Progenitor cell of endocrine pancreas (in vitro differentiated cells): ENCODE measurements around the gene PTPN2. TPM values are rescaled to one million over a fixed set of nuclear protein-coding genes. Genes with fewer than 3 reads are reported as not detected.

Experiments
- DNase-seq: peaks from one replicate; pipeline ENCODE4 v3.0.0; 2021; ENCODE audit warnings: low spot score; ENCODE audit not compliant: unreplicated experiment
- H3K27ac Mint-ChIP-seq: 2 replicates; pipeline ENCODE4 v1.8.0; 2021; ENCODE audit warnings: mild to moderate bottlenecking, moderate library complexity, mixed read lengths
- H3K27me3 Mint-ChIP-seq: 2 replicates; pipeline ENCODE4 v1.8.0; 2021; ENCODE audit warnings: mixed read lengths
- H3K36me3 Mint-ChIP-seq: 2 replicates; pipeline ENCODE4 v1.8.0; 2022; ENCODE audit warnings: mixed read lengths; ENCODE audit not compliant: insufficient read depth
- H3K4me1 Mint-ChIP-seq: 2 replicates; pipeline ENCODE4 v1.8.0; 2021; ENCODE audit warnings: low read depth, mixed read lengths
- H3K4me3 Mint-ChIP-seq: 2 replicates; pipeline ENCODE4 v1.8.0; 2021; ENCODE audit warnings: low read depth, mild to moderate bottlenecking, moderate library complexity, mixed read lengths
- H3K9me3 Mint-ChIP-seq: 2 replicates; pipeline ENCODE4 v1.8.0; 2021; ENCODE audit warnings: low read depth, mixed read lengths
- total RNA-seq: library from RNA; stranded (reverse); gene quantifications from 2 replicates; pipeline ENCODE4 v1.2.1, GENCODE V29; 2021
- TF ChIP-seq, protein P1 (sequence below): fragments of 200-600 bp; sonication (generic); IDR thresholded peaks from one replicate; pipeline ENCODE4 v1.5.0; 2021; ENCODE audit warnings: antibody characterized with exemption, mild to moderate bottlenecking; ENCODE audit not compliant: unreplicated experiment

Gene PTPN2
- total RNA-seq, 1 donor from 2014 or later = 45.1 TPM

DNA sequence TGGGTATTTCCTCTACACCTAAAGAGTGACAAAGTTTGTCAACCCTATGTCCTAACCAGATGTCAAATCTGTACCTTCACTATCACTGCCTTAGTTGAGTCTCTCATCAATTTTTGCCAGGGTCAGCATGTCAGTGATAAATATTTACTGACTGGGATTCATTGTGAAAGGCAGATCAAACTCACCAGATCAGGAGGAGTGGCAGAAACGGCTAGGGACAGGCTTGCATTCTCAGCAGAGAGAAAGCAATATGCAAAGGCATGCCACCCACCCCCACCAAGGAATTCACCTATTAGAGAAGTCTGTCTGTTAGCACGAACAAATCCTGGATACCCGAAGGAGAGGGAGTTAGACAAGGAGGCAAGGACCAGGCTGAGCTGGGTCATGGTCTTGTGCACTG, 62.6 kb downstream of the PTPN2 start:
- Mint-ChIP-seq H3K4me1 (peaks cover 4% of the 10 kb centered on the region), H3K4me3 (no peak overlapping the region), H3K27ac (peak overlapping the region; percentile 63), H3K27me3 (no peaks in the 10 kb centered on the region), H3K36me3 (peaks cover 19% of the 10 kb centered on the region), H3K9me3 (no peaks in the 10 kb centered on the region)
- DNase-seq = no peak
- TF ChIP-seq, protein P1, sequence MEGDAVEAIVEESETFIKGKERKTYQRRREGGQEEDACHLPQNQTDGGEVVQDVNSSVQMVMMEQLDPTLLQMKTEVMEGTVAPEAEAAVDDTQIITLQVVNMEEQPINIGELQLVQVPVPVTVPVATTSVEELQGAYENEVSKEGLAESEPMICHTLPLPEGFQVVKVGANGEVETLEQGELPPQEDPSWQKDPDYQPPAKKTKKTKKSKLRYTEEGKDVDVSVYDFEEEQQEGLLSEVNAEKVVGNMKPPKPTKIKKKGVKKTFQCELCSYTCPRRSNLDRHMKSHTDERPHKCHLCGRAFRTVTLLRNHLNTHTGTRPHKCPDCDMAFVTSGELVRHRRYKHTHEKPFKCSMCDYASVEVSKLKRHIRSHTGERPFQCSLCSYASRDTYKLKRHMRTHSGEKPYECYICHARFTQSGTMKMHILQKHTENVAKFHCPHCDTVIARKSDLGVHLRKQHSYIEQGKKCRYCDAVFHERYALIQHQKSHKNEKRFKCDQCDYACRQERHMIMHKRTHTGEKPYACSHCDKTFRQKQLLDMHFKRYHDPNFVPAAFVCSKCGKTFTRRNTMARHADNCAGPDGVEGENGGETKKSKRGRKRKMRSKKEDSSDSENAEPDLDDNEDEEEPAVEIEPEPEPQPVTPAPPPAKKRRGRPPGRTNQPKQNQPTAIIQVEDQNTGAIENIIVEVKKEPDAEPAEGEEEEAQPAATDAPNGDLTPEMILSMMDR = no peak

DNA sequence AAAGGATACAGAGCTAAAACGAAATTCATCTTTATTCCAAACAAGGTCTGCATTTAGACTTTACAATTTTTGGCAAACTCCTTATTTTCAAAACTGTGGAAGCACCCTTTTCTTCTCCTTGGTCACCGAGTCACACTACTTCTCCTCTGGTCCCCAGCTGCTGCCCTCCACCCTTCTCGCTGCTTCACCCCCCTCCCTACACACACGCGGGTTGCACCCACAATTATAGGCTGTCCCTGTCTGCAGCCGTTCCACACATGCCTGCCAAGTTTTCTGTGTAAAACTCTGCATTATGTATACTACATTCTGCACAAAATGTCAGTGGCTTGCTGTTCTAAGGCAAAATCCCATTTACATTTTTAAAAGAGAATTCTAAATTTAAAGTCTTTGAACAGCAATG, 63.5 kb downstream of the PTPN2 start:
- TF ChIP-seq, protein P1 = no peak
- H3K27me3 Mint-ChIP-seq = no peaks in the 10 kb centered on the region
- H3K4me3 Mint-ChIP-seq = no peak overlapping the region
- peaks cover 4% of the 10 kb centered on the region for H3K4me1 Mint-ChIP-seq
- H3K27ac Mint-ChIP-seq = peak overlapping the region; percentile 75
- peaks cover 23% of the 10 kb centered on the region for H3K36me3 Mint-ChIP-seq
- DNase-seq = no peak
- no peaks in the 10 kb centered on the region for H3K9me3 Mint-ChIP-seq

DNA sequence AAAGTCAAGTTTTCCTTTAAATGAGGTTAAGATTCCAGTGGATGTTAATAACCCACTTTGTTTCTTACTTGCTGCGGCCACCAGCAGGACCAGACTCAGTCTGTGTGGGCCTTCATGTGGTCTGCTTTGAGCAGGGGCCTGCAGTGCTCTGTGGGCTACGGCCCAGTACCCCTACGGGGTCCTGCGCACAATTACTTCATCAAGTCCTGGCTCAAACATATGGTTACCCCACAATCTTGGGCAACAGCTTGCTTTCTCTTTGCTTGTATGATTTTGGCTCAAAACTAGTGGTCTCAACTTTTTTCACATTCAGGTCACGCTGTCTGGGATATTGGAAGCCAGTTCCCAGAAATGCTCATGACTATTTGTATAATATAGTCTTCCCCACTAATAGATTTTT, 64.2 kb downstream of the PTPN2 start:
- peaks cover 20% of the 10 kb centered on the region for H3K36me3 Mint-ChIP-seq
- no peaks in the 10 kb centered on the region for H3K27me3 Mint-ChIP-seq
- H3K27ac Mint-ChIP-seq = no peak overlapping the region
- H3K9me3 Mint-ChIP-seq = no peaks in the 10 kb centered on the region
- TF ChIP-seq, protein P1 = no peak
- peaks cover 4% of the 10 kb centered on the region for H3K4me1 Mint-ChIP-seq
- DNase-seq = no peak
- no peak overlapping the region for H3K4me3 Mint-ChIP-seq

DNA sequence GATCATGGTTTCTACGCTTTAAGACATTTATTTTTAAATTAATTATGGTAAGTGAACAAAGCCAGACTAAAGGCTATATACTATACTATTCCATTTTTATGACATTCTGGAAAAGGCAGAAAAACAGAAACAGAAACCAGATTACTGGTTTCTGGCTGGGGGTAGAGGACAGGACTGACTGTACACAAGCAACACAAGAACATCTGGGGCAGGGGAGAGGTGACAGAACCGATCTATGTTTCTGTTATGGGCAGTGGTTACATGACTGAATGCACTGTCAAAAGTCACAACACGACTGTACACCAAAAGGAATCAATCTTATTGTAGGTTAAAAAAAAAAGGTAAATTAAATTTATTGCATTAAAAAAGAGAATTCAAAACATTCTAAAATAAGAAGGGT, 64.7 kb downstream of the PTPN2 start:
- no peak for DNase-seq
- peaks cover 19% of the 10 kb centered on the region for H3K36me3 Mint-ChIP-seq

DNA sequence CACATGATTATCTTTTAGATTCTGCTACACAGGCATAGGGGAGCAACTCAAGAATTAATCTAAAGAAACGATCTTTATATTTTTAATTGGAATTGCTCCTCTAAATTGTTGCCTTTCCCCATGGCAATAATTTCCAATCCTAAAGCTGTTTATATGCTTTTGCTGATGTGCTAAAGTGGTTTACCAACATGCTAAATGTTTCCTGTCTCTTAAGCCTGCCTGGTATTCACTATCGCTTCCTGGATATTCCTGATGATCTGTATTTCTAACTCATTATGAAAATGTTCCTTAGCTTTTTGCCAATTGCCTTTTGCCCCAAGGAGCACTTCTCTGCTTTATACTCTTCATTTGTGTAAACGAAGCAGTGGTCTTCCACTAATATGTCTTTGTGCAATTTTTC, 65.8 kb downstream of the PTPN2 start:
- peaks cover 4% of the 10 kb centered on the region for H3K4me1 Mint-ChIP-seq
- DNase-seq = no peak
- H3K27ac Mint-ChIP-seq = no peak overlapping the region
- H3K36me3 Mint-ChIP-seq = peaks cover 15% of the 10 kb centered on the region
- no peaks in the 10 kb centered on the region for H3K27me3 Mint-ChIP-seq
- H3K9me3 Mint-ChIP-seq = no peaks in the 10 kb centered on the region
- TF ChIP-seq, protein P1 = no peak
- H3K4me3 Mint-ChIP-seq = no peak overlapping the region

More for the DNA sequence above, 64.7 kb downstream of the PTPN2 start:
- Mint-ChIP-seq H3K9me3 (no peaks in the 10 kb centered on the region), H3K4me1 (peaks cover 4% of the 10 kb centered on the region), H3K27ac (no peak overlapping the region), H3K27me3 (no peaks in the 10 kb centered on the region), H3K4me3 (no peak overlapping the region)
- TF ChIP-seq, protein P1 = no peak
